ENCODE data around the gene TWIST2. TPM values are rescaled to one million over a fixed set of nuclear protein-coding genes. Genes with fewer than 3 reads are reported as not detected.

Gene TWIST2
- total RNA-seq, 1 experiment from 2014 or later: 0.22 TPM

- no peak overlapping the region for H3K56ac ChIP-seq (ENCODE audit: insufficient read length, low read depth, low read length)
- no peaks in the 10 kb centered on the region for H3K79me1 ChIP-seq (ENCODE audit: insufficient read depth, low read depth, low read length, poor library complexity, severe bottlenecking)
- no peak overlapping the region for H3K14ac ChIP-seq (ENCODE audit: insufficient read depth, low read length)
- no peaks in the 10 kb centered on the region for H3K79me2 ChIP-seq (ENCODE audit: insufficient read depth, low read length)
- H3K27ac ChIP-seq (ENCODE audit: insufficient read length, low read depth, low read length): no peak overlapping the region
- H4K8ac ChIP-seq (replicated peaks; ENCODE audit: insufficient read length, low read depth, low read length): no peak overlapping the region
- H3T11ph ChIP-seq (ENCODE audit: low read length): no peak overlapping the region
- no peak overlapping the region for H2BK15ac ChIP-seq (ENCODE audit: low read depth, low read length)
- no peak overlapping the region for H3K18ac ChIP-seq (ENCODE audit: insufficient read length, low read depth, low read length)
- peaks cover 3% of the 10 kb centered on the region for H4K20me1 ChIP-seq (ENCODE audit: control insufficient read depth, insufficient read depth, insufficient read length)
- Mint-ChIP-seq H3K4me3 (no peak overlapping the region), H3K36me3 (ENCODE audit: insufficient read depth in 1 of 3, low read depth in 3 of 3) (peaks cover 0 to 3% (median 0%) of the 10 kb centered on the region in 3 experiments; a peak in 1 of 7 replicates), H3K27ac (no peak overlapping the region), H3K9me3 (peaks cover 0 to 3% of the 10 kb centered on the region in 2 experiments; a peak in 2 of 5 replicates), H3K27me3 (ENCODE audit: low read depth) (no peaks in the 10 kb centered on the region; the same call in 1 of the 2 replicates), H3K4me1 (peaks cover 0 to 8% of the 10 kb centered on the region in 2 experiments; a peak in 2 of 4 replicates)
- no peak overlapping the region for H3K23ac ChIP-seq (ENCODE audit: insufficient read length, low read depth, low read length)
- H3K9ac ChIP-seq (ENCODE audit: extremely low read depth, insufficient read length, low read length): no peak overlapping the region
- no peak overlapping the region for H2AFZ ChIP-seq (ENCODE audit: low read length)
- H3K23me2 ChIP-seq (ENCODE audit: insufficient read length, low read depth, low read length, poor library complexity, severe bottlenecking): no peaks in the 10 kb centered on the region
- H4K91ac ChIP-seq (ENCODE audit: insufficient read length, low read depth, low read length): no peak overlapping the region
- H2BK12ac ChIP-seq (ENCODE audit: insufficient read length, low read depth, low read length): no peak overlapping the region
- TF ChIP-seq CTCF (conservative IDR thresholded peaks at IDR 0.05): no peak
- no peak for DNase-seq
- H3K4ac ChIP-seq (ENCODE audit: low read depth, low read length): no peak overlapping the region
- no peak overlapping the region for H4K5ac ChIP-seq (ENCODE audit: insufficient read length, low read depth, low read length)
- no peaks in the 10 kb centered on the region for H3K4me1 ChIP-seq (ENCODE audit: insufficient read depth, low read length)
- no peaks in the 10 kb centered on the region for H3K27me3 ChIP-seq (ENCODE audit: insufficient read depth, low read length)
- H2BK5ac ChIP-seq (ENCODE audit: insufficient read length, low read length): no peak overlapping the region
- H2BK20ac ChIP-seq (ENCODE audit: low read depth, low read length, poor library complexity, severe bottlenecking): no peak overlapping the region
- H2AK5ac ChIP-seq (ENCODE audit: insufficient read length, low read length): no peak overlapping the region
- no peak overlapping the region for H2BK120ac ChIP-seq (ENCODE audit: low read depth, low read length, poor library complexity, severe bottlenecking)
- 100% methylated on average over 3 of the region's 5 CpGs for WGBS (ENCODE audit: extremely low coverage, insufficient read length, low lambda C conversion rate)
- no peak overlapping the region for H3K4me2 ChIP-seq (ENCODE audit: insufficient read depth, insufficient read length, low read length)
- no peaks in the 10 kb centered on the region for H3K9me3 ChIP-seq (ENCODE audit: control insufficient read depth, low read depth, low read length)
Observed at GRCh38 chr2:238907717-238908173, 59.9 kb downstream of the TWIST2 start.

Measured in H9 (cell line).